GM18519 (cell line): ENCODE data around the gene UBN2.
A peak's percentile ranks its signal among the peaks of the same experiment; 100 is the strongest.

ENCODE experiments used
- ATAC-seq: cut with Tn5 transposase; IDR thresholded peaks from one replicate; pipeline ENCODE4 v1.9.1; 2021; ENCODE audit warnings: mild to moderate bottlenecking, moderate library complexity; ENCODE audit not compliant: unreplicated experiment, low FRiP score

Gene UBN2

DNA sequence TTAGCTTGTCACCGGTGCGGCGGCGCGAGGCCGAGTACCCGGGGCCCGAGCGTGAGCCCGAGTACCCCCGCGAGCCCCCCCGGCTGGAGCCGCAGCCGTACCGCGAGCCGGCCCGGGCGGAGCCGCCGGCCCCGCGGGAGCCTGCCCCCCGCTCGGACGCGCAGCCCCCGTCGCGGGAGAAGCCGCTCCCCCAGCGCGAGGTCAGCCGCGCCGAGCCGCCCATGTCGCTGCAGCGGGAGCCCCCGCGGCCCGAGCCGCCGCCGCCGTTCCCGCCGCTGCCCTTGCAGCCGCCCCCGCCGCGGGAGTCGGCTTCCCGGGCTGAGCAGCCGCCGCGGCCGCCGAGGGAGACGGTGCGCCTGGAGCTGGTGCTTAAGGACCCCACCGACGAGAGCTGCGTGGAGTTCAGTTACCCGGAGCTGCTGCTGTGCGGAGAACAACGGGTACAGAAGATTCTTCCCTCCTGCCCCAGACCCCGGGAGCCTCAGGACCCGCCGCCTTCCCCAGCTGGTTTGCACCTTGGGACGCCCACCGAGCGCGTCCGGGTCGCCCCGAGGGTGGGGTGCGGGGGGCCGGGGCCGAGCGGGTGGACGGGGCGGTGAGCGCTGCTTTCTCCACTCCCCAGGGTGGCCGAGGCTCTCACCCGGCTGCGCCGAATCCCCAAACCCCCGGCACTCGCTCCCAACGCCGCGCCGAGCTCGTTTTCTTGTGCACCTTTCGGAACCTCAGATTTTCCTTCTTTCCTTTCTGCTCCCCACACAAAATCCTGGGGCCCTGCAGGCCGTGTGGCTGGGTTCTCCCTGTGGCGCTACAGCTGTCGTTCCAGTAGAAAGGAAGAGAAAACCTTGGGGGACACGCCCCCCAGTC is 708 bp downstream of the UBN2 start:
- ATAC-seq = peak; percentile 18

DNA sequence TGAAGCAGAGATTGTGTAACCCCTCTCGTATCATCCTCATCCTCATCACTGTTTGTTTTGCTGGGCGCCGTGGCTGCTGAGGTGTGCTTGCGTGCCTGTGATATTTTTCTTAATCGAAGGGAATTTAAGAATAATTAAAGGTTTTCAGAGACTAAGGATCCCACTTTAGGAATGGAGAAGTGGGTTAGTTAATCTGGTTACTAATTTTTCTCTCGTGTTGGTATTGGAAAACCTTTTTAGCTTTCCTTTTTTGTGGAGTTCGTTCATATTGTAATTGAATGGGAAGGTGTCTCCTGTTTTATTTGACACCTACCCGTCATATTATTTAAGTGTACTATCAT is 1.3 kb downstream of the UBN2 start:
- ATAC-seq = no peak

DNA sequence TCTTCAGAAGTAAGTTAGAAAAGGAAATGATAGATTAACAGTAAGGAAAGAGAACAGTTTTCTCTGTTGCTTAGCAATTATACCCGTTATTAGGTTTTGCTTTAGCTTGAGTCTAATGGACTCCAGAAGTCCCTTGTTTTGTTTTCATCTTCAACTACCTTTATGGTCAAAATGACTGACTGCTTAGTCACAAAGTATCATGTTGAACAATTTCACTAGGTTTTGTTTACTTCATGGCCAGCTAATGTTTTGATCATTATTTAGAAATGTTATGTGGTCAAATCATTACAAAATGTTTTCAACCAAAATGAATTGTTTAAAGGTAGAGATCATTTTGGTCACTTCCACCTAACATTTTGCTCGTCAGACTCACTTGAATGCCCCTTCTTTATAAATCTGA is 1.9 kb downstream of the UBN2 start:
- no peak for ATAC-seq

DNA sequence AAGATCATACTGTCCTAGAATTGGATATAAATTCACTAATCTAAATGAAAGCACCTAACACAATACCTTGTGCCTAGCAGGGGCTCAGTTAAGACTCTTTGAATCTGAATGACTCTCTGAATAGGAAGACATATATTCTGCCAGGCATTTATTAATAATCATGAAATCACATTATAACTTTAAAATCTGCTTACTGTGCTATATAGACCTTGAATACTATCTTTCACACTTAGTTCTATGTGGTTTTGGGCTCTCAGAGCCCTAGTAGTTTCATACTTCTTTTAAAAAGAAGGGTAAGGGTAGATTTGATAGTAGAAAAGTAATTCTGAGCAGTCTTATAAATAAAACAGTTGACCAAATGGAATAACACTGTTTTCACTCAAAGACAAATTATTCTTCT is 10.2 kb downstream of the UBN2 start:
- ATAC-seq = no peak

DNA sequence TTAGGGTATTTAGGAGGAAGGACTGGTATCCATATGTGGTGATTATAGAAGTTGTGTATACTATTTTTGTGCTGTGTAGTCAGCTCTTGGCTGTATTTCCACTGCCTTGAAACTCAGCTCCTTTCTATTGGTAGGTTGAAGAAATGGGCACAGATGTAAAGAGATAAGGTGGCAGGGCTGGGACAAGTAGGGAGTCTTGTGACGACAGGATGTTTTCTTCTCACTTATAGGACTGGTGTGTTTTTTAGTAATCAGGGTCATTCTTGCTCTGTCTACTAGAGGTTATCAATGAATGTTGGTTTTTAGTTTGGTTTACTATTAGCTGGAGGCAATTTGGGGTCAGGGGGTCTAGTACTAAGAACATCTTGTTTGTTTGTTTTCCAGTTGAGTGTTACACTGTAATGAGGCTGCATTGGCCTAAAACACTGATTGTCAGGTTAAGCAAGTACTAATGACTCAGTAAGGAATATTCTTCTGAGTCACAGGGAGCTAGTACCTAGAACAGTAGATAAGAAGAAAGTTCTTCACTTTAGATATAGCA is 11.8 kb downstream of the UBN2 start:
- ATAC-seq = no peak

DNA sequence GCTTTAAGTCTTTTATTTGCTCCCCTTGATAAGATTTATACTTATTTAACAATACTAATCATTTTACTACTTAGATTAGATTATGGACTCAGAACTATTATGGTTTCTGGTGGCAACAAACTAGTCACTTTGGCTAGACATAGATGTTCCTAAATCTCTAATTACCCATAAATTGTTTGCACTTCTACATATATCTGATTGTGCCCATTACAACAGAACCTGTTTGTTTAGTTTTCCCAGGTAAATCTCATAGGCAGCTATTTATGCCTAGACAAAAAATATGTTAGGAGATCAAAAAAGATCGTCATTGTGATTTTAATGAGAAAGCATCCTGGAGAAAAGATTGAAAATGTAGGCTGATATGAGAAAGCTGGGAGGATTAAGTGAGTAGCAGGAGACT is 14.4 kb downstream of the UBN2 start:
- no peak for ATAC-seq

DNA sequence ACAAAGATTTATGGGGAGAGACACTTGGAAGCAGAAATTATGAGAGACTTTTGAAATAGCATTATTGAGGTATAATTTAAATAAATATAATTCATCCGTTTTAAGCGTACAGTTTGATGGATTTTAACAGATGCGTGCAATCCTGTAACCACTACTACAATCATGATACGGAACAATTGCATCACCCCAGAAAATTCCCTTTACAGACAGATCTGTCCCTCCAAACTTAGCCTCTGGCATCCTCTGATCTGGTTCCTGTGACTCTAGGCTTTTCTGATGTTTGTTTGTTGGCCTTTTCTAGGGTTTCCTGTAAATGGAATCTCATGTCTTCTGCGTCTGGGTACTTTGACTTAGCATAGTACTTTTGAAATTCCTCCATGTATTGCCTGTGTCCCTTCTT is 15.5 kb downstream of the UBN2 start:
- ATAC-seq = no peak

DNA sequence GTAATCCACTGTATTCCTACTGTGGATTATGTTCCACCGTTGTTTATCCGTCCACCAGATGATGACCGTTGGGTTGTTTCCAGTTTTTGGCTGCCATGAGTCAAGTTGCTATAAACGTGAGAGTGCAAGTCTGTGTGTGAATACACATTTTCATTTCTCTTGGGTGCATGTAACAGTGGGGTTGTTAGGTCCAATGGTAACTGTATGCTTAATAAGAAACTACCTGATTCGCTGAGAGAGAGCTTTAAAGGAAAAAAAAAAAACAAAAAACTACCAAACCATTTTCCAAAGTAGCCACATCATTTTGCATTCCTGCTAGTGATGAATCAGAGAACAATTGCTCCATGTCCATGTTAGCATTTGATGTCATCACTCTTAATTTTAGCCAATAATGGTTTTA is 15.9 kb downstream of the UBN2 start:
- ATAC-seq = no peak

DNA sequence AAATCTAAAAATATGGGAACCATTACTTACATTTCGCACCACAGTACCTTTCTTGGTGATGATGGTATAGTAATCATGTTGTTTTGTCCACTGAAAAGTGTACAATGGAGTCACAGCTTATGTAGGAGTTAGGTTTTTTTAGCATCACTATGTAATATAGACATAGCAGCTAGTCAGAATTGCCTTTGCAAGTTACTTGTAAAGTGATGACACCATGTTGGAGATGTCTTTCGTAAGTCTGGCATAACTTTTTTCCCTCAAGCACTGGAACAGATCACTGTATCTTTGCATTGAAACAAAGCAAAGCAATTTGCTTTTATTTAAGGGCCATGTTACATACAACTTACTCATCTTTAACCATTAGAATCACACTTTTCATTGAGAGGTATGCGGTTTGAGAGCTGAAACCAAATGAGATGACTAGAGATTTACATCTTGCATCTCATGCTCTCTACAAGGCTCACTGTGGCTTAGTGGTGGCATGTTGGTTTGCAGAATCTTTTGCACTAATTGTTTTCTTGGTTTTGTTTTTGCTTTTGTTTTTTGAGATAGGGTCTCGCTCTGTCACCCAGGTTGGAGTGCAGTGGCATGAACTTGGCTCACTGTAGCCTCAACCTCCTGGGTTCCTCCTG is 18.3 kb downstream of the UBN2 start:
- no peak for ATAC-seq

DNA sequence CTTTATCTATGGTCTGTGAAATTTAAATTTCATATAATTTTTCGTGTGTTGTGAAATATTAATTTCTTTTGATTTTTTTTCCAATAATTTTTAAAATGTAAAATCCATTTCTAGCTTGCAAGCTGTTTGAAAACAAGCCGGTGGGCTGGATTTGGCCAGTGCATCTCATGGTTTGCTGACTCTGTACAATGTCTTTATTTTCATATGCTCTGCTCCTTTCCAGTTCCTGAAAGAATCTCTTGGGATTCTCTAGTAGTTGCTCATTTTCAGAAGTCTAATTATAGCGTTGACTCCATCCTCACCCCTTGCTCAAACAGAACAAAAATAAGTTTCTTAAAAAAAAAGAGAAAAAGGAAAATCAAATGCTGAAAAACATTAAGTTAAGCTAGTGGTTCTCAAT is 21.4 kb downstream of the UBN2 start:
- ATAC-seq = no peak

DNA sequence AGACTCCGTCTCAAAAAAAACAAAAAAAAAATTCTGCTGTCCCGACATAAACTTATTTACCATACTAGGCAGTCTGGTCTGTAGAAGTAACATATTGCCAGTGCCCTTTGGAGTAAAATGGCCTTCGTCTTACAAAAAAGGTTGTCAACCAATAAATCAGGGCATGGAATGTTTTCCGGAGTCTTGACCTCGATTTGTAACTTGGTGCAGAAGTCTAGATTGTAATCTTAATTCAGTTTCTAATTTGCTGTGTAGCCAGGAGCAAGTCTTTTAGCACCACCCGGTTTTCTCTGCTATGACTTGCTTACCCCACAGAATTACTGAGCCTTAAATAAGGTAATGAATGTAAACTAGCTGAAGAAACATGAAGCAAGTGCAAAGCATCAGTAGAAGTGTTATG is 23.2 kb downstream of the UBN2 start:
- ATAC-seq = no peak

DNA sequence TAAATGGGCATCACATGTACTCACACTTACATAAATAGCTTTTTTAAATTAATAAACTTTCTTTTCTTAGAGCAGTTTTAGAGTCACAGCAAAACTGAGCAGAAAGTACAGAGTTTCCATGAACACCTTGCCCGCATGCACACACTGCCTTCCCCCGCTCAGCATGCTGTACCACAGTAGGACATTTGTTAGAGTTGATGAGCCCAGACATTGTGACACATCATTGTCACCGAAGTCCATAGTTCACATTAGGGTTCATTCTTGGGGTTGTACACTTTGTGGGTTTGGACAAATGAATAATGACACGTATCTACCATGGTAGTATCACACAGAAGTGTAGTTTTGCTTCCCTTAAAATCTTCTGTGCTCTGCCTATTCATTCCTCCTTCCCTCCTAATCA is 23.7 kb downstream of the UBN2 start:
- no peak for ATAC-seq

DNA sequence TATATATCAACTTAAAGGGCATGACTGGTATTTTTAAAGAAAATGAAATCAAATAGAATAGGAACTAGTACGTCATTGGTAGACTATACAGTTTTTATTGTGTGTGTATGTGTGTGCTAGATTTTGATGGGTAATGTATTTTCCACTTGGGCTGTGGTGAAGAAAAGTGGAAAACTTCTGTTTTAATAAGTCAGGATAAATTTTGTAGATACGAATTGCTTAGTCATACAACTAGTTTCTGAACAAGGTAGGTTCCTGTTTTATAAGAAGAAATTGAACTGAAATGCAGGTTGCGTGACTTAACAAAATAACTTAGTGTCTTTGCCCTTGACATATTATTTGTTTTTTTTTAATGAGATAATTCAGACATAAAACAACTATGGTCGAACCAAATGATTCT is 24.3 kb downstream of the UBN2 start:
- ATAC-seq = no peak

DNA sequence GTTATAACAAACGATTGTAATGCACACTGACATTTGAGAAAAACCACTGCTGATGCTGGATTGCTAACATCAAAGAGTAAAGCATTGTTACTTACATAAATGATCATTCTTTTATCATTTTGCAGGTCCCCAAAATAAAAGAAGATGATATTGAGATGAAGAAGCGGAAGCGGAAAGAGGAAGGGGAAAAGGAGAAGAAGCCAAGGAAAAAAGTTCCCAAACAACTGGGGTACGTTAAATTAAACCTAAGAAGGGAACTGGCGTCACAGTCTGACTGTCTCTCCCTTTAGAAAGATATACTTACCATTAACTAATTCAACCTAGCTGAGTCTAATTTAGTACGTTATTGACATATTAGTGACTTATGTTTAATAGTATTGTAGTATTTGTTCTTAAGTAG is 28.1 kb downstream of the UBN2 start:
- no peak for ATAC-seq

DNA sequence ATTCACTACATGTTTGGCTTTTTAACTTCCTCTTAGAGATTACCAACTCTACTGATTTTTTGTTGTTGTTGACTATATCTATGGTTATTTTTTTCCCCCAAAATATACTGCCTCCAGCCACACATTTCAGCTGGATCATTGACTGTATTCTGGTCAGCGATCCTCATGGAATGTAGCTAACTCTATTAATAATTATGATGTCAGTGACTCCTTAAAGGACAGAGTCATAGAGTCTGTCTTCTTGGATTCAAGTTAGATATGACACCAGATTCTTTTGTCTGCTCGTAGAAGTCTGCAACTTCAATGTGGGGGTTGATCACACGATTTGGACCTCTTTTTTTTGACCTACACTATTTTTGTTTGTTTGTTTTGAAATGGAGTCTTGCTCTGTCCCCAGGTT is 33.2 kb downstream of the UBN2 start:
- ATAC-seq = no peak

DNA sequence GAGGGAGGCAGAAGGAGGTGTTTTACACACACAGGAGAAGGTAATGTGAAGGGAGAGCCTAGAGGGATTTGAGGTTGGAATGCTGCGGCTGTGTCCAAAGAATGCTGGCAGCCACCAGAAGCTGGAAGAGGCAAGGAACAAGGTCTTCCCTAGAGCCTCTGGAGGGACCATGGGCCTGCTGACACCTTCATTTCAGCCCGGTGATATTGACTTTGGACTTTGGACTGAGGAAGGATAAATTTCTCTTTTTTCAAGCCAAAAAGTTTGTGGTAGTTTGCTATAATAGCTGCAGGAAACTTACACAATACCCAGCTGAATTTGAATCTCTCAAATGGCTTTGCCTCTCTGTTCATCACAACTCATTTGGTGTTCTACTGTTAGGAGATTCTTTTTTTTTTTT is 34.6 kb downstream of the UBN2 start:
- ATAC-seq = no peak

DNA sequence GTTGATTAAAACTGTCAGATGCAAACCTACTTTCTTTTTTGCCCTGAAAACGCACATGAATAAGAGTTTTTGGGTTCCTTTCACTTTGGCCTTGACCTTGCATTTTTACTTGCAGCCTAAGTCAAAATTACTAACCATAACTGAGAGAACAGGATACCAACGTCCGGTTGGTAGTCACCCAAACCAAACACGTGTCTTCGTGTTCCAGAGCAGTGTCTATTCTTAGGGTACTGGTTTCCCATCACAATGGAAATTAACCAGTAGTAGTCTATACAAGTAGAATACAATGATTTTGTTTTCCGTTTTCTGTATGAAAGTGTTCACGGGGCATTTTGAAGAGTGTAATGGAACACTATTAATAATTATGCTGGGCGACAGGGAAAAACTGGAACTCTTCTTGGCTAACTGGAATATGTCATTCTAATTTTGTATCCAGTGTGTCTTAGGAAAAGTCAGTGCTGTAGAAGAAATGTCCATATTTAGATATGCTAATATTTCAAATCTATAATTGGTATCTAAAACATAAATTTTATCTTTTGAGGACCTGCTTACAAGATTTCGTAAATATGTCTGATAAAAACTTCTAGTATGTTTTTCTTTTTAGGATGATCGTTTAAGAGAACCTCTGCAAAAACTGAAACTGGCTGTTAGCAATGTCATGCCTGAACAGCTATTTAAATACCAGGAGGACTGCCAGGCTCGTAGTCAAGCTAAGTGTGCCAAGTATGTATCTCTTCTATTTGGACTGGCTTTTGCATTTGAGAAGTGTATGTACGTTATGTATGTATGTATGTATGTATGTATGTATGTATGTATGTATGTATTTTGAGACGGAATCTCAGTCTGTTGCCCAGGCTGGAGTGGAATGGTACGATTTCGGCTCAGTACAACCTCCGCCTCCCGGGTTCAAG is 40.9 kb downstream of the UBN2 start:
- no peak for ATAC-seq

DNA sequence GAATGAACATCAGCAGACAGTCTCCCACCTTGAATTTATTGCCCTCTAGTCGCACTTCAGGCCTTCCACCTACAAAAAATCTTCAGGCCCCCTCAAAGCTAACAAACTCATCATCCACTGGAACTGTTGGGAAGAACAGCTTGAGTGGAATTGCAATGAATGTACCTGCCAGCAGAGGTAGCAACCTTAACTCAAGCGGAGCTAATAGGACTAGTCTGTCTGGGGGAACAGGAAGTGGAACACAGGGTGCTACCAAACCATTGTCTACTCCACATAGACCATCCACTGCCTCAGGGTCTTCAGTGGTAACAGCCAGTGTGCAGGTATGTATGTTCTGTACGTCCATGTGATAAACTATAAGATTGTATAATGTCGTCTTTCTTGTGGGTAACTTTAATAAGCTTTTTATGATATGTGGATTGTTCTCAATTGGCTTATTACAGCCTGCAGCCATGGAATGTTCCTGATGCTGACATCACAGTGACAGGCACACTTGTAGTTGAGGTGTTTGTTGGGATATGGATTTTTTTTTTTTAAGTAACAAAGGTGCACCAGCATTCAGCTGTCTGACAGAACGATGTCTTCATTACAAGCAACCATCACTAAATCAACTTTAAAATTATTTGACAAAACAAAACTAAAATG is 53.3 kb downstream of the UBN2 start:
- no peak for ATAC-seq

DNA sequence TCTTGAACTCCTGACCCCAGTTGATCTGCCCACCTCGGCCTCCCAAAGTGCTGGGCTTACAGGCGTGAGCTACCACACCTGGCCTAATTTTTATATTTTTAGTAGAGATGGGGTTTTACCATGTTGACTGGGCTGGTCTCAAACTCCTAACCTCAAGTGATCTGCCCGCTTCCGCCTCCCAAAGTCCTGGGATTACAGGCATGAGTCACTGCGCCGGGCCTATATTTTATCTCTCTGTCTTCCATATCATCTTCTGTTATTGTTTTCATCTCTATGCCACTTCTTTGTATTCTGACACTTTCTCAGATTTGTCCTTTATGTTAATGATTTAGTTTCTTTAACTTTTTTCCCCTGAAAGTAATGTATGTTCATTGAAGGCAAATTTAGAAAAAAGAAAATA is 55.1 kb downstream of the UBN2 start:
- no peak for ATAC-seq

DNA sequence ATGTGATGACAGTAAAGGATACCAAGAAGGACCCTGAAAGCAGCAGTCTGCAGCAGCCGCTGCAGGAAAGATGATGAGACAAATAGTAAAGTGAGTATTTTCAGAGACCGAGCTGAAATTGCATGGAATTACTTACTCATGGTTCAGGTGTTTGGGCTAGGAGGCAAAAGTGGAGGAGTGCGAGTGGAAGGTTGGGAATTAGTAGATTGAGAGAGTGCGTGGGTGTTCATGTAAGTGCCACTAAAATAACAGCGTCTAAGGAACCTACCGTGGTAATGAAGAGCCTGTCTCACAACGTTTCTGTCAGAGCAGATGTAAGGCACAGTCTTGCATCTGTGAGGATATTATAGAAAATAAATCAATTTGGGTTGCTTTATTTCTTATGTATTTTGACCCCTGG is 61.8 kb downstream of the UBN2 start:
- no peak for ATAC-seq

DNA sequence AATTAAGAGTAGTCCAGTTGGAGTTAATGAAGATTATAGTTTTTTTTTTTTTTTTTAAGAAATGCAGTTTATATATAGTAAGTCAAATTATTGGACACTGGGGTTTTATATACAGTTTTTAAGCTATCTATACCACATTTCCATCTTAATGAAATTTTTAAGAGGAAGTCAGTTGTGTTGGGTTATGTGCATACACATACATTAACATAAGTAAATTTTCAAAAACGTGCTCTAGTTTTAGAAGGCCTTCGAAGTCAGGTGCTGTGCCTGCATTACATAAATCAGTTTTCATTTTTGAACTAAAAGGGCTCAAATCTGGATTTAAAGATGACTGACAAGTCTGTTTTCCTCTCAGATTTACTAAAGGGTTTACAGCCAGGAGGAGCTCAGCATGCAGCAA is 62.5 kb downstream of the UBN2 start:
- no peak for ATAC-seq
